Measurements from ENCODE around the gene ARHGAP19.

- TF ChIP-seq CTCF (IDR thresholded peaks at IDR 0.05) (no peak), ZFX (IDR thresholded peaks at IDR 0.05; ENCODE audit: borderline replicate concordance) (no peak)
Measured at GRCh38 chr10:97238855-97239254, 53.6 kb downstream of the ARHGAP19 start.
